Peyer's patch (tissue), 4 donors: ENCODE measurements around the gene SSRP1. TPM values are rescaled to one million over a fixed set of nuclear protein-coding genes. Genes with fewer than 3 reads are reported as not detected.
"Not testable (repeated sequence)": the region's sequence is repeated elsewhere in the genome, so short reads cannot be mapped to it uniquely, and the experiment has no call there.

ENCODE experiments used
- DNase-seq, 3 donors: peaks; one replicate each; pipeline ENCODE4 v3.0.0-alpha.2; 2017 to 2019
- H3K27ac ChIP-seq, 4 donors: fragments of 200-600 bp; sonication (generic); one replicate each; pipeline ENCODE4 v1.5.1; 2016 to 2019
- H3K27me3 ChIP-seq, 2 donors: fragments of 200-600 bp; sonication (generic); one replicate each; pipeline ENCODE4 v1.5.1; 2019
- H3K36me3 ChIP-seq, 3 donors: fragments of 200-600 bp; sonication (generic); one replicate each; pipeline ENCODE4 v1.5.1; 2016 to 2019
- H3K4me1 ChIP-seq, 4 donors: fragments of 200-600 bp; sonication (generic); one replicate each; pipeline ENCODE4 v1.5.1; 2016 to 2019
- H3K4me3 ChIP-seq, 4 donors: fragments of 200-600 bp; sonication (generic); 1 replicate in 3 of 4; 2 replicates in 1 of 4; pipeline ENCODE4 v1.5.1; 2016 to 2019; ENCODE audit warnings: mild to moderate bottlenecking in 1 of 4
- H3K9me3 ChIP-seq, 4 donors: fragments of 200-600 bp; sonication (generic); one replicate each; pipeline ENCODE4 v1.5.1; 2016 to 2019; ENCODE audit warnings: mild to moderate bottlenecking in 1 of 4
- CTCF ChIP-seq, 6 experiments: fragments of 450-650 bp in 4 of 6; fragments of 200-600 bp in 2 of 6; sonication (generic) in 1 of 6; IDR thresholded peaks; one replicate each; pipeline ENCODE4 v1.5.1; 2017 to 2019; ENCODE audit warnings: antibody characterized with exemption in 6 of 6, mild to moderate bottlenecking in 3 of 6, moderate library complexity in 1 of 6
- POLR2A ChIP-seq, 2 donors: fragments of 450-650 bp; IDR thresholded peaks; one replicate each; pipeline ENCODE4 v1.5.1; 2017; ENCODE audit warnings: antibody characterized with exemption in 2 of 2, mild to moderate bottlenecking in 2 of 2, moderate library complexity in 2 of 2
- total RNA-seq, 4 donors: library from RNA; depleted of rRNA; stranded (reverse); fragments of >200 nt; gene quantifications; one replicate each; pipeline ENCODE4 v1.1.0, GENCODE V29; 2016

SSRP1 gene
- total RNA-seq, 4 donors from 2014 or later, result 39.9 to 106 (median 50.6) TPM

GRCh38 chr11:57341250-57341808 lies 5.6 kb upstream of the SSRP1 start:
- Histone ChIP-seq H3K9me3 (no peaks in the 10 kb centered on the region), H3K4me1 (peaks cover 0 to 2% (median under 1%) of the 10 kb centered on the region in 4 donors), H3K27me3 (no peaks in the 10 kb centered on the region), H3K27ac (no peak overlapping the region), H3K36me3 (no peaks in the 10 kb centered on the region), H3K4me3 (no peak overlapping the region)
- DNase-seq, result peak in 1 of 3 donors; percentile 5
- TF ChIP-seq CTCF (IDR thresholded peaks at IDR 0.05) (no peak), POLR2A (IDR thresholded peaks at IDR 0.05) (no peak)

GRCh38 chr11:57340039-57340615 lies 4.4 kb upstream of the SSRP1 start:
- H3K4me3 ChIP-seq, result no peak overlapping the region
- TF ChIP-seq POLR2A (IDR thresholded peaks at IDR 0.05), result no peak
- TF ChIP-seq CTCF (IDR thresholded peaks at IDR 0.05), result peak in 1 of 6 experiments; percentile 5
- H3K27me3 ChIP-seq, result no peaks in the 10 kb centered on the region
- no peaks in the 10 kb centered on the region for H3K36me3 ChIP-seq
- peaks cover 0 to 4% (median 2%) of the 10 kb centered on the region in 4 donors for H3K4me1 ChIP-seq
- DNase-seq, result peak in 1 of 3 donors; percentile 48
- H3K9me3 ChIP-seq, result no peaks in the 10 kb centered on the region
- H3K27ac ChIP-seq, result no peak overlapping the region

- Histone ChIP-seq H3K36me3 (no peaks in the 10 kb centered on the region), H3K27ac (no peak overlapping the region), H3K4me3 (no peak overlapping the region), H3K9me3 (no peaks in the 10 kb centered on the region), H3K27me3 (no peaks in the 10 kb centered on the region), H3K4me1 (peaks cover 0 to 12% (median 2%) of the 10 kb centered on the region in 4 donors)
- DNase-seq, result peak in 1 of 3 donors; percentile 11
- TF ChIP-seq CTCF (IDR thresholded peaks at IDR 0.05) (no peak), POLR2A (IDR thresholded peaks at IDR 0.05) (no peak)
These were observed 3.6 kb upstream of the SSRP1 start for GRCh38 chr11:57339328-57339727.

- TF ChIP-seq POLR2A (IDR thresholded peaks at IDR 0.05), result no peak
- H3K27me3 ChIP-seq, result no peaks in the 10 kb centered on the region
- DNase-seq, result peak in 1 of 3 donors; percentile 30
- peaks cover 0 to 6% (median 0%) of the 10 kb centered on the region in 3 donors for H3K36me3 ChIP-seq
- no peak within 1 kb of the TSS for H3K4me3 ChIP-seq
- H3K4me1 ChIP-seq, result peaks cover 0 to 14% (median 2%) of the 10 kb centered on the region in 4 donors
- no peak within 1 kb of the TSS for H3K27ac ChIP-seq
- no peaks in the 10 kb centered on the region for H3K9me3 ChIP-seq
These were observed 2.5 kb upstream of the SSRP1 start, which contains the start of gene P2RX3 for GRCh38 chr11:57338142-57338541. Gene P2RX3, plus strand, starts transcription at chr11:57338352. Its CDS starts 199 bp downstream, at chr11:57338551.

- H3K27ac ChIP-seq, result not testable (repeated sequence)
These were observed 1.2 kb upstream of the SSRP1 start for GRCh38 chr11:57336856-57337255.

GRCh38 chr11:57336111-57336666 lies 497 bp upstream of the SSRP1 start:
- Histone ChIP-seq H3K27me3 (no peaks in the 10 kb centered on the region), H3K36me3 (peaks cover 0 to 25% (median 0%) of the 10 kb centered on the region in 3 donors), H3K4me3 (peak overlapping the region; percentile 84 to 92 (median 87)), H3K4me1 (peaks cover 0 to 17% (median 2%) of the 10 kb centered on the region in 4 donors), H3K9me3 (no peaks in the 10 kb centered on the region), H3K27ac (peak overlapping the region; percentile 85 to 90 (median 90))
- no peak for TF ChIP-seq CTCF (IDR thresholded peaks at IDR 0.05)
- no peak for TF ChIP-seq POLR2A (IDR thresholded peaks at IDR 0.05)
- no peak for DNase-seq

More at GRCh38 chr11:57336856-57337255, 1.2 kb upstream of the SSRP1 start:
- peak in 1 of 3 donors; percentile 15 for DNase-seq
- not testable (repeated sequence) for H3K4me3 ChIP-seq, H3K9me3 ChIP-seq, H3K27me3 ChIP-seq
- H3K36me3 ChIP-seq, result peaks cover 0 to 19% (median 0%) of the 10 kb centered on the region in 3 donors
- H3K4me1 ChIP-seq, result peaks cover 0 to 17% (median 2%) of the 10 kb centered on the region in 4 donors
